Urothelium cell line (cell line): Measurements from ENCODE around the gene IFRD2.
"Not testable (repeated sequence)": the region's sequence is repeated elsewhere in the genome, so short reads cannot be mapped to it uniquely, and the experiment has no call there.

Source experiments
- DNase-seq: peaks from one replicate; pipeline ENCODE4 v3.0.0; 2011; ENCODE audit warnings: low spot score, mixed read lengths
- FAIRE-seq: peaks from 2 replicates; lab custom pipeline; 2011; peaks lifted over from hg19 to GRCh38; lab: Jason Lieb, UNC

The IFRD2 gene

GRCh38 chr3:50268703-50269451 is 23.4 kb downstream of the IFRD2 start, which contains the start of gene SEMA3B:
Gene SEMA3B, plus strand, starts transcription at chr3:50269147. Its CDS starts 94 bp downstream, at chr3:50269241.
- DNase-seq (peak; percentile 72), FAIRE-seq (peak; percentile 56)

GRCh38 chr3:50268276-50268675 is 24.0 kb downstream of the IFRD2 start:
- no peak for DNase-seq
- peak; percentile 52 for FAIRE-seq

- FAIRE-seq (peak; percentile 84), DNase-seq (peak; percentile 66)
Observed at GRCh38 chr3:50267280-50267913, 24.8 kb downstream of the IFRD2 start.

GRCh38 chr3:50266836-50267235 is 25.4 kb downstream of the IFRD2 start:
- DNase-seq = no peak
- no peak for FAIRE-seq

GRCh38 chr3:50266017-50266416 is 26.2 kb downstream of the IFRD2 start:
- no peak for FAIRE-seq
- no peak for DNase-seq

GRCh38 chr3:50265571-50265970 is 26.7 kb downstream of the IFRD2 start:
- FAIRE-seq (no peak), DNase-seq (no peak)

GRCh38 chr3:50264964-50265485 is 27.2 kb downstream of the IFRD2 start:
- peak; percentile 83 for FAIRE-seq
- no peak for DNase-seq

- FAIRE-seq = peak; percentile 67
- peak; percentile 96 for DNase-seq
Observed at GRCh38 chr3:50264383-50264963, 27.8 kb downstream of the IFRD2 start.

GRCh38 chr3:50263478-50264382 is 28.5 kb downstream of the IFRD2 start:
- DNase-seq (no peak), FAIRE-seq (no peak)

- FAIRE-seq (no peak), DNase-seq (no peak)
Observed at GRCh38 chr3:50262778-50263177, 29.5 kb downstream of the IFRD2 start.

- not testable (repeated sequence) for DNase-seq, FAIRE-seq
Observed at GRCh38 chr3:50262200-50262599, 30.0 kb downstream of the IFRD2 start.

- FAIRE-seq = no peak
- DNase-seq = no peak
Observed at GRCh38 chr3:50261505-50261904, 30.7 kb downstream of the IFRD2 start.

GRCh38 chr3:50260942-50261441 is 31.2 kb downstream of the IFRD2 start:
- DNase-seq = no peak
- FAIRE-seq = no peak

- FAIRE-seq (peak; percentile 98), DNase-seq (peak; percentile 95)
Observed at GRCh38 chr3:50260027-50260941, 31.9 kb downstream of the IFRD2 start.

GRCh38 chr3:50259432-50260026 is 32.7 kb downstream of the IFRD2 start:
- FAIRE-seq (no peak), DNase-seq (no peak)

GRCh38 chr3:50258979-50259378 is 33.2 kb downstream of the IFRD2 start:
- DNase-seq = no peak
- FAIRE-seq = no peak

GRCh38 chr3:50258029-50258680 is 34.1 kb downstream of the IFRD2 start:
- FAIRE-seq (no peak), DNase-seq (no peak)
